ENCODE results near the gene BAG1.

BAG1 gene

DNA sequence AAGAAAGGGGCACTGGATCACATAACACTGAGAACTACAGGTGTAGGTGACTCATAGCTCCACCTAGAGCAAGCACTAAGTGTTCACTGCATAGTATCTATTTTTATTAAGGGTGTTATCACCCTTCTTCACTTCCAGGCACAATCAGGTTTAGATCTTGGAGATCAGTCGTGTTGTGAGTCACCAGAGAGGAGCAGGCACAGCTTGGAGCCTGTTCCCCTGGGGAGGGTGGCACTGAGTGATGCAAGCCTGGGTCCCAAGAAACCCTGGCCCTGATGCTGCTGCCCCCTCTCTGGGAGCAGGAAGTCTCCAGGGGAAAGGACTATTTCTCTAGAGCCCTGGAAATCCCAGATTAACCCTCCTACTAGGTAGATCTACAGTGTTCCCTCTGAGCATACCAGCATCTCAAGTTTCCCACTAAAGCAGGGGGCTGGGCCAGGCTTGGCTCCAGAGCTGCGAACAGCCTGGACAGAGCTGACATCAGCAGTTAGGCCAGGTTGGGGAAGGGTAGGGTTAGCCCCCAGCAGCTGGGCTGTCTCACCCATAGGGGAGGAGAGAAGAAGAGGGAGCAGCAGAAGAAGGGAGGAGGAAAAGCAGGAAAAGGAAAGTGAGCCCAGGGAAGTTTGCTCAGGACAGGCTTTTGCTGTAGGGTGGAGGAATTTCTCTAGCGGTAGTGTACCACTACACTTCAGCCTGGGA, 52.7 kb downstream of the BAG1 start:
- Histone ChIP-seq H3K27ac (no peak overlapping the region), H3K27me3 (no peaks in the 10 kb centered on the region), H3K9me3 (no peaks in the 10 kb centered on the region), H3K36me3 (no peaks in the 10 kb centered on the region), H3K4me1 (ENCODE audit: control insufficient read depth in 1 of 2, insufficient read depth in 1 of 2, low read depth in 1 of 2, low read length in 1 of 2) (no peaks in the 10 kb centered on the region), H3K4me3 (ENCODE audit: low read depth in 1 of 2, low read length in 1 of 2) (no peak overlapping the region)
- TF ChIP-seq CTCF (IDR thresholded peaks at IDR 0.05): no peak

DNA sequence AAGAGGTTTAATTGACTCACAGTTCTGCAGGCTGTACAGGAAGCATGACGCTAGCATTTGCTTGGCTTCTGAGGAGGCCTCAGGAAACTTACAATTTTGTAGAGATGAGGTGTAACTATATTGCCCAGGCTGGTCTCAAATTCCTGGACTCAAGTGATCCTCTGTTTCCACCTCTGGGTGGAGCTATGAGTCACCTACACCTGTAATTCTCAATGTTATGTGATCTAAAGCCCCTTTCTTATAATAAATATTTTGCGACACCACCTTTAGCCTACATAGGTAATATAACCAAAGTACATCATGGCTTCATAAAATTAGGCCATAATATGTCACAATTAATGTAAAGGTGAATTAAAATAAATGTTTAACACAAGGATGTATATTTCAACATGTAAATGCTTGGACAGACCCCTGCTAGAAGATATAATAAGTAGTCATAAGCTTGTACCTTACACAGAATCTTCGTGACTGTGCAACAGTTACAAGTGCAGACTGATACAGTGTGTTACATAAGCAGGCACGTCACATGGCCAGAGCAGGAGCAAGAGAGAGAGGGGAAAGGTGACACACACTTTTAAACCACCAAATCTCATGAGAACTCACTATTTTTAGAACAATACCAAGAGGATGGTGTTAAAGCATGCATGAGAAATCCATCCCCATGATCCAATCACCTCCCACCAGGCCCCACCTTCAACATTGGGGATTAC, 54.3 kb downstream of the BAG1 start:
- Histone ChIP-seq H3K4me1 (ENCODE audit: control insufficient read depth in 1 of 2, insufficient read depth in 1 of 2, low read depth in 1 of 2, low read length in 1 of 2) (no peaks in the 10 kb centered on the region), H3K27ac (no peak overlapping the region), H3K9me3 (no peaks in the 10 kb centered on the region), H3K36me3 (no peaks in the 10 kb centered on the region), H3K4me3 (ENCODE audit: low read depth in 1 of 2, low read length in 1 of 2) (no peak overlapping the region), H3K27me3 (no peaks in the 10 kb centered on the region)
- no peak for TF ChIP-seq CTCF (IDR thresholded peaks at IDR 0.05)

GRCh38 chr9:33209394-33209793, 55.1 kb downstream of the BAG1 start:
- no peaks in the 10 kb centered on the region for H3K36me3 ChIP-seq
- H3K4me3 ChIP-seq (ENCODE audit: low read depth in 1 of 2, low read length in 1 of 2): no peak overlapping the region
- no peaks in the 10 kb centered on the region for H3K9me3 ChIP-seq
- no peak overlapping the region for H3K27ac ChIP-seq
- TF ChIP-seq CTCF (IDR thresholded peaks at IDR 0.05): no peak
- H3K27me3 ChIP-seq: no peaks in the 10 kb centered on the region
- no peaks in the 10 kb centered on the region for H3K4me1 ChIP-seq (ENCODE audit: control insufficient read depth in 1 of 2, insufficient read depth in 1 of 2, low read depth in 1 of 2, low read length in 1 of 2)

- TF ChIP-seq CTCF (IDR thresholded peaks at IDR 0.05): no peak
- Histone ChIP-seq H3K27ac (no peak overlapping the region), H3K27me3 (peaks cover 13% of the 10 kb centered on the region), H3K4me1 (ENCODE audit: control insufficient read depth in 1 of 2, insufficient read depth in 1 of 2, low read depth in 1 of 2, low read length in 1 of 2) (no peaks in the 10 kb centered on the region), H3K4me3 (ENCODE audit: low read depth in 1 of 2, low read length in 1 of 2) (no peak overlapping the region), H3K9me3 (no peaks in the 10 kb centered on the region), H3K36me3 (no peaks in the 10 kb centered on the region)
These were observed 61.8 kb downstream of the BAG1 start for GRCh38 chr9:33202552-33203201.

Data from neutrophil (primary cell).